Right lobe of liver (tissue), 4 donors: ENCODE data around the gene INO80C.

ENCODE experiments used
- POLR2A ChIP-seq: fragments of 450-650 bp; IDR thresholded peaks from one replicate; pipeline ENCODE4 v1.6.1; 2017; ENCODE audit warnings: antibody characterized with exemption, mild to moderate bottlenecking
- TF ChIP-seq, protein P1 (sequence below), 4 donors: fragments of 200-600 bp in 3 of 4; fragments of 450-650 bp in 1 of 4; IDR thresholded peaks; one replicate each; pipeline versions ENCODE4 v1.5.1 to v1.8.0; 2016 to 2022; ENCODE audit warnings: antibody characterized with exemption in 4 of 4, mild to moderate bottlenecking in 2 of 4
- donor health status: DM: no; HTN: no; CAD: no.
- donor health status: DM: no; HTN: no; CAD: no.
- donor health status: DM: no; HTN: yes; CAD: no.

GRCh38 chr18:35457140-35457704 lies 40.5 kb downstream of the INO80C start:
- TF ChIP-seq, protein P1, sequence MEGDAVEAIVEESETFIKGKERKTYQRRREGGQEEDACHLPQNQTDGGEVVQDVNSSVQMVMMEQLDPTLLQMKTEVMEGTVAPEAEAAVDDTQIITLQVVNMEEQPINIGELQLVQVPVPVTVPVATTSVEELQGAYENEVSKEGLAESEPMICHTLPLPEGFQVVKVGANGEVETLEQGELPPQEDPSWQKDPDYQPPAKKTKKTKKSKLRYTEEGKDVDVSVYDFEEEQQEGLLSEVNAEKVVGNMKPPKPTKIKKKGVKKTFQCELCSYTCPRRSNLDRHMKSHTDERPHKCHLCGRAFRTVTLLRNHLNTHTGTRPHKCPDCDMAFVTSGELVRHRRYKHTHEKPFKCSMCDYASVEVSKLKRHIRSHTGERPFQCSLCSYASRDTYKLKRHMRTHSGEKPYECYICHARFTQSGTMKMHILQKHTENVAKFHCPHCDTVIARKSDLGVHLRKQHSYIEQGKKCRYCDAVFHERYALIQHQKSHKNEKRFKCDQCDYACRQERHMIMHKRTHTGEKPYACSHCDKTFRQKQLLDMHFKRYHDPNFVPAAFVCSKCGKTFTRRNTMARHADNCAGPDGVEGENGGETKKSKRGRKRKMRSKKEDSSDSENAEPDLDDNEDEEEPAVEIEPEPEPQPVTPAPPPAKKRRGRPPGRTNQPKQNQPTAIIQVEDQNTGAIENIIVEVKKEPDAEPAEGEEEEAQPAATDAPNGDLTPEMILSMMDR (IDR thresholded peaks at IDR 0.05) = no peak
- TF ChIP-seq POLR2A = no peak
